ENCODE measurements around the gene RGS16.
A peak's percentile ranks its signal among the peaks of the same experiment; 100 is the strongest.

Gene RGS16

GRCh38 chr1:182633657-182634281, 29.6 kb upstream of the RGS16 start (continued):
- TF ChIP-seq ZNF248 (tag by site-specific recombination; IDR thresholded peaks at IDR 0.05) = no peak
- TF ChIP-seq ZNF132 (tag by site-specific recombination; IDR thresholded peaks at IDR 0.05; ENCODE audit: borderline replicate concordance) = no peak
- TF ChIP-seq ZNF514 (tag by site-specific recombination; IDR thresholded peaks at IDR 0.05) = no peak
- peak; percentile 86 for TF ChIP-seq ZBTB21 (tag by site-specific recombination; IDR thresholded peaks at IDR 0.05)
- TF ChIP-seq, protein P1, sequence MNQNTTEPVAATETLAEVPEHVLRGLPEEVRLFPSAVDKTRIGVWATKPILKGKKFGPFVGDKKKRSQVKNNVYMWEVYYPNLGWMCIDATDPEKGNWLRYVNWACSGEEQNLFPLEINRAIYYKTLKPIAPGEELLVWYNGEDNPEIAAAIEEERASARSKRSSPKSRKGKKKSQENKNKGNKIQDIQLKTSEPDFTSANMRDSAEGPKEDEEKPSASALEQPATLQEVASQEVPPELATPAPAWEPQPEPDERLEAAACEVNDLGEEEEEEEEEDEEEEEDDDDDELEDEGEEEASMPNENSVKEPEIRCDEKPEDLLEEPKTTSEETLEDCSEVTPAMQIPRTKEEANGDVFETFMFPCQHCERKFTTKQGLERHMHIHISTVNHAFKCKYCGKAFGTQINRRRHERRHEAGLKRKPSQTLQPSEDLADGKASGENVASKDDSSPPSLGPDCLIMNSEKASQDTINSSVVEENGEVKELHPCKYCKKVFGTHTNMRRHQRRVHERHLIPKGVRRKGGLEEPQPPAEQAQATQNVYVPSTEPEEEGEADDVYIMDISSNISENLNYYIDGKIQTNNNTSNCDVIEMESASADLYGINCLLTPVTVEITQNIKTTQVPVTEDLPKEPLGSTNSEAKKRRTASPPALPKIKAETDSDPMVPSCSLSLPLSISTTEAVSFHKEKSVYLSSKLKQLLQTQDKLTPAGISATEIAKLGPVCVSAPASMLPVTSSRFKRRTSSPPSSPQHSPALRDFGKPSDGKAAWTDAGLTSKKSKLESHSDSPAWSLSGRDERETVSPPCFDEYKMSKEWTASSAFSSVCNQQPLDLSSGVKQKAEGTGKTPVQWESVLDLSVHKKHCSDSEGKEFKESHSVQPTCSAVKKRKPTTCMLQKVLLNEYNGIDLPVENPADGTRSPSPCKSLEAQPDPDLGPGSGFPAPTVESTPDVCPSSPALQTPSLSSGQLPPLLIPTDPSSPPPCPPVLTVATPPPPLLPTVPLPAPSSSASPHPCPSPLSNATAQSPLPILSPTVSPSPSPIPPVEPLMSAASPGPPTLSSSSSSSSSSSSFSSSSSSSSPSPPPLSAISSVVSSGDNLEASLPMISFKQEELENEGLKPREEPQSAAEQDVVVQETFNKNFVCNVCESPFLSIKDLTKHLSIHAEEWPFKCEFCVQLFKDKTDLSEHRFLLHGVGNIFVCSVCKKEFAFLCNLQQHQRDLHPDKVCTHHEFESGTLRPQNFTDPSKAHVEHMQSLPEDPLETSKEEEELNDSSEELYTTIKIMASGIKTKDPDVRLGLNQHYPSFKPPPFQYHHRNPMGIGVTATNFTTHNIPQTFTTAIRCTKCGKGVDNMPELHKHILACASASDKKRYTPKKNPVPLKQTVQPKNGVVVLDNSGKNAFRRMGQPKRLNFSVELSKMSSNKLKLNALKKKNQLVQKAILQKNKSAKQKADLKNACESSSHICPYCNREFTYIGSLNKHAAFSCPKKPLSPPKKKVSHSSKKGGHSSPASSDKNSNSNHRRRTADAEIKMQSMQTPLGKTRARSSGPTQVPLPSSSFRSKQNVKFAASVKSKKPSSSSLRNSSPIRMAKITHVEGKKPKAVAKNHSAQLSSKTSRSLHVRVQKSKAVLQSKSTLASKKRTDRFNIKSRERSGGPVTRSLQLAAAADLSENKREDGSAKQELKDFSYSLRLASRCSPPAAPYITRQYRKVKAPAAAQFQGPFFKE (tag by site-specific recombination; IDR thresholded peaks at IDR 0.05; ENCODE audit: borderline replicate concordance) = no peak
- TF ChIP-seq GLI2 (tag by site-specific recombination; IDR thresholded peaks at IDR 0.05; ENCODE audit: borderline replicate concordance, low read depth) = peak; percentile 59; the same call in 1 of the 2 replicates
- no peak for TF ChIP-seq ZNF623 (tag by site-specific recombination; IDR thresholded peaks at IDR 0.05)
- TF ChIP-seq, protein P2, sequence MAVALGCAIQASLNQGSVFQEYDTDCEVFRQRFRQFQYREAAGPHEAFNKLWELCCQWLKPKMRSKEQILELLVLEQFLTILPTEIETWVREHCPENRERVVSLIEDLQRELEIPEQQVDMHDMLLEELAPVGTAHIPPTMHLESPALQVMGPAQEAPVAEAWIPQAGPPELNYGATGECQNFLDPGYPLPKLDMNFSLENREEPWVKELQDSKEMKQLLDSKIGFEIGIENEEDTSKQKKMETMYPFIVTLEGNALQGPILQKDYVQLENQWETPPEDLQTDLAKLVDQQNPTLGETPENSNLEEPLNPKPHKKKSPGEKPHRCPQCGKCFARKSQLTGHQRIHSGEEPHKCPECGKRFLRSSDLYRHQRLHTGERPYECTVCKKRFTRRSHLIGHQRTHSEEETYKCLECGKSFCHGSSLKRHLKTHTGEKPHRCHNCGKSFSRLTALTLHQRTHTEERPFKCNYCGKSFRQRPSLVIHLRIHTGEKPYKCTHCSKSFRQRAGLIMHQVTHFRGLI (tag by site-specific recombination; IDR thresholded peaks at IDR 0.05) = no peak
- no peak for TF ChIP-seq ZNF510 (tag by site-specific recombination; IDR thresholded peaks at IDR 0.05; ENCODE audit: insufficient replicate concordance)
- TF ChIP-seq ZNF704 (tag by site-specific recombination; IDR thresholded peaks at IDR 0.05) = no peak
- no peak for TF ChIP-seq ZNF114 (tag by site-specific recombination; IDR thresholded peaks at IDR 0.05)
- TF ChIP-seq YY2 (tag by site-specific recombination; IDR thresholded peaks at IDR 0.05) = no peak
- peak; percentile 46; the same call in 1 of the 2 replicates for TF ChIP-seq INSM2 (tag by site-specific recombination; IDR thresholded peaks at IDR 0.05)
- TF ChIP-seq TRIM28 (IDR thresholded peaks at IDR 0.05; ENCODE audit: borderline replicate concordance, low read length) = peak; percentile 78; the same call in 1 of the 2 replicates
- TF ChIP-seq ZNF280C (tag by site-specific recombination; IDR thresholded peaks at IDR 0.05) = no peak
- TF ChIP-seq, protein P3, sequence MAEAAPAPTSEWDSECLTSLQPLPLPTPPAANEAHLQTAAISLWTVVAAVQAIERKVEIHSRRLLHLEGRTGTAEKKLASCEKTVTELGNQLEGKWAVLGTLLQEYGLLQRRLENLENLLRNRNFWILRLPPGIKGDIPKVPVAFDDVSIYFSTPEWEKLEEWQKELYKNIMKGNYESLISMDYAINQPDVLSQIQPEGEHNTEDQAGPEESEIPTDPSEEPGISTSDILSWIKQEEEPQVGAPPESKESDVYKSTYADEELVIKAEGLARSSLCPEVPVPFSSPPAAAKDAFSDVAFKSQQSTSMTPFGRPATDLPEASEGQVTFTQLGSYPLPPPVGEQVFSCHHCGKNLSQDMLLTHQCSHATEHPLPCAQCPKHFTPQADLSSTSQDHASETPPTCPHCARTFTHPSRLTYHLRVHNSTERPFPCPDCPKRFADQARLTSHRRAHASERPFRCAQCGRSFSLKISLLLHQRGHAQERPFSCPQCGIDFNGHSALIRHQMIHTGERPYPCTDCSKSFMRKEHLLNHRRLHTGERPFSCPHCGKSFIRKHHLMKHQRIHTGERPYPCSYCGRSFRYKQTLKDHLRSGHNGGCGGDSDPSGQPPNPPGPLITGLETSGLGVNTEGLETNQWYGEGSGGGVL (tag by site-specific recombination; IDR thresholded peaks at IDR 0.05) = no peak
- TF ChIP-seq GLIS1 (tag by site-specific recombination; IDR thresholded peaks at IDR 0.05) = peak; percentile 93
- no peak for TF ChIP-seq ZNF473 (tag by site-specific recombination; IDR thresholded peaks at IDR 0.05)
- TF ChIP-seq, protein P4, sequence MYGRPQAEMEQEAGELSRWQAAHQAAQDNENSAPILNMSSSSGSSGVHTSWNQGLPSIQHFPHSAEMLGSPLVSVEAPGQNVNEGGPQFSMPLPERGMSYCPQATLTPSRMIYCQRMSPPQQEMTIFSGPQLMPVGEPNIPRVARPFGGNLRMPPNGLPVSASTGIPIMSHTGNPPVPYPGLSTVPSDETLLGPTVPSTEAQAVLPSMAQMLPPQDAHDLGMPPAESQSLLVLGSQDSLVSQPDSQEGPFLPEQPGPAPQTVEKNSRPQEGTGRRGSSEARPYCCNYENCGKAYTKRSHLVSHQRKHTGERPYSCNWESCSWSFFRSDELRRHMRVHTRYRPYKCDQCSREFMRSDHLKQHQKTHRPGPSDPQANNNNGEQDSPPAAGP (tag by site-specific recombination; IDR thresholded peaks at IDR 0.05) = peak; percentile 49; the same call in 1 of the 2 replicates
- TF ChIP-seq ZNF529 (tag by site-specific recombination; IDR thresholded peaks at IDR 0.05; ENCODE audit: insufficient replicate concordance) = no peak
- TF ChIP-seq HIC1 (tag by site-specific recombination; IDR thresholded peaks at IDR 0.05) = no peak

All from HEK293 (cell line).